Gastroesophageal sphincter (tissue), 3 donors: ENCODE results near the gene RTL9.

ENCODE experiments used
- EP300 ChIP-seq: sonication (generic); formaldehyde crosslinking; IDR thresholded peaks from one replicate; pipeline ENCODE4 v1.6.1; 2017; ENCODE audit warnings: antibody characterized with exemption, mild to moderate bottlenecking
- POLR2A ChIP-seq, 2 donors: fragments of 450-650 bp; IDR thresholded peaks; one replicate each; pipeline ENCODE4 v1.6.1; 2017; ENCODE audit warnings: antibody characterized with exemption in 2 of 2, mild to moderate bottlenecking in 2 of 2, moderate library complexity in 1 of 2
- POLR2AphosphoS5 ChIP-seq: sonication (generic); formaldehyde crosslinking; IDR thresholded peaks from one replicate; pipeline ENCODE4 v1.6.1; 2017; ENCODE audit warnings: antibody characterized with exemption
- TF ChIP-seq, protein P1 (sequence below), 4 experiments: fragments of 200-600 bp in 2 of 4; fragments of 450-650 bp in 2 of 4; sonication (generic) in 1 of 4; IDR thresholded peaks; one replicate each; pipeline ENCODE4 v1.5.1; 2017 to 2019; ENCODE audit warnings: antibody characterized with exemption in 4 of 4, mild to moderate bottlenecking in 2 of 4, moderate library complexity in 2 of 4

DNA sequence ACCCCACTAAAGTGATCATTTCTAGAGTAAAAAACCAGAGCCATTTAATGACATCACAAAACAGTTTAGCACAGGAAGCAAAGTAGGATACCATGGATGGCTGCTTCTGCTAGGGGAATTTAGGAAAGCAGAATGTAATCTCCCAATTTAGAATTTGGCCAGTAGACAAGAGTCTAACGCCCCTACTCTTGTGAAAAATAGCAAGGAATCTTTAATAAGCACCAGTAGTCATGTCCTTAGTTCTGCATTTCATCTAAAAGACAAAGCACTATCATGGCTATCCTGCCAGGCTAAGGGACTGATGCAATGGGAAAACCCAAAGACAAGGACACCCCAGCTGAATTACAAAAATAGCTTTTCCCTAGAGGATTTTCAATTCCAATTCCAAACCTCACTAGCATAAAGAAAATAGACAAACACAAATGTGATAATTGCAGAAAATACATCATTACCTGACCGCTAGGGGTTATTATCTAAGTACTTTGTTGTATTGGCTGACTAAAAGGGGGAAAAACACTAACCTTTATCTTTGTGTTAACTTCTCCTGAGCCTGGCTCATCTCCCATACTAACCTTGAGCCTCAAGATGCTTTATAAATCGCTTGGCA is 38.2 kb upstream of the RTL9 start:
- TF ChIP-seq, protein P1, sequence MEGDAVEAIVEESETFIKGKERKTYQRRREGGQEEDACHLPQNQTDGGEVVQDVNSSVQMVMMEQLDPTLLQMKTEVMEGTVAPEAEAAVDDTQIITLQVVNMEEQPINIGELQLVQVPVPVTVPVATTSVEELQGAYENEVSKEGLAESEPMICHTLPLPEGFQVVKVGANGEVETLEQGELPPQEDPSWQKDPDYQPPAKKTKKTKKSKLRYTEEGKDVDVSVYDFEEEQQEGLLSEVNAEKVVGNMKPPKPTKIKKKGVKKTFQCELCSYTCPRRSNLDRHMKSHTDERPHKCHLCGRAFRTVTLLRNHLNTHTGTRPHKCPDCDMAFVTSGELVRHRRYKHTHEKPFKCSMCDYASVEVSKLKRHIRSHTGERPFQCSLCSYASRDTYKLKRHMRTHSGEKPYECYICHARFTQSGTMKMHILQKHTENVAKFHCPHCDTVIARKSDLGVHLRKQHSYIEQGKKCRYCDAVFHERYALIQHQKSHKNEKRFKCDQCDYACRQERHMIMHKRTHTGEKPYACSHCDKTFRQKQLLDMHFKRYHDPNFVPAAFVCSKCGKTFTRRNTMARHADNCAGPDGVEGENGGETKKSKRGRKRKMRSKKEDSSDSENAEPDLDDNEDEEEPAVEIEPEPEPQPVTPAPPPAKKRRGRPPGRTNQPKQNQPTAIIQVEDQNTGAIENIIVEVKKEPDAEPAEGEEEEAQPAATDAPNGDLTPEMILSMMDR (IDR thresholded peaks at IDR 0.05) = no peak
- TF ChIP-seq EP300 (no peak), POLR2AphosphoS5 (no peak), POLR2A (IDR thresholded peaks at IDR 0.05) (no peak)
